Mammary epithelial cell (primary cell): ENCODE data around the gene STK11.

ENCODE experiments used
- CTCF ChIP-seq, 2 donors: IDR thresholded peaks in 1 of 2; conservative IDR thresholded peaks in 1 of 2; 2 replicates each; pipeline ENCODE4 v1.5.1; 2011 to 2012; ENCODE audit warnings: inconsistent platforms in 2 of 2, low read length in 2 of 2, mild to moderate bottlenecking in 2 of 2, control low read depth in 1 of 2, low read depth in 1 of 2; ENCODE audit not compliant: insufficient read depth in 1 of 2; ENCODE audit errors: extremely low read depth in 1 of 2
- EZH2 ChIP-seq: IDR thresholded peaks from 2 replicates; pipeline ENCODE4 v1.6.1; 2012; ENCODE audit warnings: low read length, inconsistent platforms, borderline replicate concordance

- no peak for TF ChIP-seq EZH2
- no peak for TF ChIP-seq CTCF (conservative IDR thresholded peaks at IDR 0.05 in 1 of 2, IDR thresholded peaks at IDR 0.05 in 1 of 2; ENCODE audit: extremely low read depth in 1 of 2, insufficient read depth in 1 of 2, low read depth in 1 of 2, low read length in 2 of 2)
These were observed 40.1 kb downstream of the STK11 start for GRCh38 chr19:1245494-1246264.
